ENCODE data around the gene ATP6V1C2. TPM values are rescaled to one million over a fixed set of nuclear protein-coding genes. Genes with fewer than 3 reads are reported as not detected.

Gene ATP6V1C2
- total and polyA plus RNA-seq, 2 donors: 0.57 to 10.6 TPM

DNA sequence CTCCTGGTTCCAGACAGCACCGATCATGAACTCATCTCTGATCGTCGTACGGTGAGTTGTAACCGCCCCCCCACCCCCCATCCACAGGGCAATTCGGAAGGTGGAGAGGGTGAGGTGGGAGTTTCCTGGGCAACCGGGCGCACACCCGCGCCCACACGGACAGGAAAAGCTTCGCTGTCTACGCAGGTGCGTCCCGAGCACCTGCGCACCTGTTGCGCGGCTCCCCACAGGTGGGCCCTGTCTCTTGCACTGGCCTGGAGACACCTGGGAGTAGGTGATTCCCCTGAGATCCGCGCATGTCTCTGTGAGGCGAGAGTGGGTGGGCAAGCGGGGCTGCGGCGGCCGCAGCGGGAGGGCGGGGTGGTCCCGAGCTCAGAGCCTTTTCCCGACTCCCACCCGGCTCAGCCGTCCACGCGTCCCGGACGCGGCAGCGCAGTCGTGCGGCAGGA, 459 bp upstream of the ATP6V1C2 start:
- Histone ChIP-seq H3K4me1 (ENCODE audit: control insufficient read depth in 2 of 2, insufficient read depth in 2 of 2, low read length in 2 of 2) (peaks cover 0 to 2% of the 10 kb centered on the region in 2 donors), H3K9me3 (ENCODE audit: control insufficient read depth in 2 of 2, insufficient read depth in 1 of 2, low read length in 1 of 2) (peaks cover 2 to 4% of the 10 kb centered on the region in 2 donors), H3K27me3 (ENCODE audit: control insufficient read depth in 2 of 2, insufficient read depth in 1 of 2, low read length in 1 of 2) (peaks cover 33 to 83% of the 10 kb centered on the region in 2 donors), H3K4me3 (ENCODE audit: low read length in 2 of 2) (peak overlapping the region in 1 of 2 donors; percentile 27), H3K36me3 (ENCODE audit: control insufficient read depth in 2 of 2, insufficient read depth in 2 of 2, low read length in 1 of 2) (no peaks in the 10 kb centered on the region), H3K27ac (ENCODE audit: low read depth in 1 of 2, low read length in 1 of 2) (no peak overlapping the region)
- 9% methylated on average over 39 of the region's 39 CpGs for WGBS
- DNase-seq (ENCODE audit: low read depth in 6 of 9, low spot score in 9 of 9): no peak

DNA sequence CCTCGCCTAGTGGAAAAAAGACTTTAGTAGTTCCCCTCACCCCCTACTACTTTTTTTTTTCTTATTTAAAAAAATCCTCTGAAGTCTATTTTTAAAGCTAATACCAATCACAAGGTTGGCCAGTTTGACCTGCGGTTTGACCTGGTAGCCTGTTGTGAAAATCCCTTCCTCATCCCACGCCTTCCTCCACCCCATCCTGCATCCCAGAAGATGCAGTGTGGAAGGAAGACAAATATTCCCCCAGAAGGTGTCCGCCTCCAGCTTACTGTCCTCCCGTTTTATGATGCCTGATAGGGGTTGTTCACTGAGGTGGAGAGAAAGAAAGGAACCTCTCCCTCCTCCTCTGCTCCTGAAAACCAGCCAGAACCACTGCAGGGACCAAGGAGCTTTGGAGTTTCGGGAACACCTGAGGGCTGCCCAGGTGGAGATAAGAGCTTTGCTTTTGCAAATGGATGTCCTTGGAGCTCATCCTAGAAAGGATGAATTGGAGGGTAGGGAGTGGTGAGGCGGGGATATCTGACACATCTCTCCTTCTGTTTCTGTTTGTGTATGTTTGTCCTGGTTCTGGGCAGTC, 909 bp downstream of the ATP6V1C2 start:
- H3K36me3 ChIP-seq (ENCODE audit: control insufficient read depth in 2 of 2, insufficient read depth in 2 of 2, low read length in 1 of 2): no peaks in the 10 kb centered on the region
- peaks cover 2 to 4% of the 10 kb centered on the region in 2 donors for H3K9me3 ChIP-seq (ENCODE audit: control insufficient read depth in 2 of 2, insufficient read depth in 1 of 2, low read length in 1 of 2)
- H3K4me3 ChIP-seq (ENCODE audit: low read length in 2 of 2): no peak overlapping the region
- H3K27ac ChIP-seq (ENCODE audit: low read depth in 1 of 2, low read length in 1 of 2): no peak overlapping the region
- DNase-seq (ENCODE audit: low read depth in 6 of 9, low spot score in 9 of 9): no peak
- WGBS: 29% methylated on average over 7 of the region's 7 CpGs
- H3K27me3 ChIP-seq (ENCODE audit: control insufficient read depth in 2 of 2, insufficient read depth in 1 of 2, low read length in 1 of 2): peaks cover 33 to 84% of the 10 kb centered on the region in 2 donors
- H3K4me1 ChIP-seq (ENCODE audit: control insufficient read depth in 2 of 2, insufficient read depth in 2 of 2, low read length in 2 of 2): peaks cover 0 to 2% of the 10 kb centered on the region in 2 donors

DNA sequence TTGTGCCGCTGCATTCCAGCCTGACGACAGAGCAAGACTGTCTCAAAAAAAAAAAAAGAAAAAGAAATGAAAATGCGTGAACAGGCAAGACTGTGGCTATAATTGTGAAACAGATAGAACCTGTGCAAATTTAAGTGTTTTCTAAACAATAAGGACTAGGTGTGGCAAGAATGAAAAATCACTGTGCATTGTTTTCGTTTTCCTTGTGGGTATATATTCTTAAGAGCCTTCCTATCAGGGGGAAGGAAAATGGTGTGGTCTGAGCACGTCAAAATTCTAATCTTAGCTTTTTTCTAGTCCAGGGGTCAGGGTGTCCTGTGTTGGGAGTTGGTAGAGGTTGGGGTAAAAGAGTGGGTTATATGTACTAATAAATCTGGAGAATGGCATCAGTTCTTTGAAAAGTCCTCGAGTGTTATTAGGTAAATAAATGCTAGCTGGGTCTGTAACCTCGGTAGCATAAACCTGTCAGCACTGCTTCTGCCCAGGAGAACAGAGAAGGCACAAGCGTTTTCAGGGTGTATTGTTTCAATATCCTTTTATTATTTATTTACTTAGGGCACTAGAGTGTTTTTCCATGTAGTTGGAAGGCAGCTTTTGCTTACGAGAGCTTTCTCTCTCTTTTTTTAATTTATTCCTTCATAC, 11.6 kb downstream of the ATP6V1C2 start:
- WGBS: 65% methylated on average over 9 of the region's 9 CpGs
- Histone ChIP-seq H3K36me3 (ENCODE audit: control insufficient read depth in 2 of 2, insufficient read depth in 2 of 2, low read length in 1 of 2) (no peaks in the 10 kb centered on the region), H3K27ac (ENCODE audit: low read depth in 1 of 2, low read length in 1 of 2) (no peak overlapping the region), H3K27me3 (ENCODE audit: control insufficient read depth in 2 of 2, insufficient read depth in 1 of 2, low read length in 1 of 2) (peaks cover 0 to 12% of the 10 kb centered on the region in 2 donors), H3K4me1 (ENCODE audit: control insufficient read depth in 2 of 2, insufficient read depth in 2 of 2, low read length in 2 of 2) (no peaks in the 10 kb centered on the region), H3K9me3 (ENCODE audit: control insufficient read depth in 2 of 2, insufficient read depth in 1 of 2, low read length in 1 of 2) (no peaks in the 10 kb centered on the region), H3K4me3 (ENCODE audit: low read length in 2 of 2) (no peak overlapping the region)
- no peak for DNase-seq (ENCODE audit: low read depth in 6 of 9, low spot score in 9 of 9)

DNA sequence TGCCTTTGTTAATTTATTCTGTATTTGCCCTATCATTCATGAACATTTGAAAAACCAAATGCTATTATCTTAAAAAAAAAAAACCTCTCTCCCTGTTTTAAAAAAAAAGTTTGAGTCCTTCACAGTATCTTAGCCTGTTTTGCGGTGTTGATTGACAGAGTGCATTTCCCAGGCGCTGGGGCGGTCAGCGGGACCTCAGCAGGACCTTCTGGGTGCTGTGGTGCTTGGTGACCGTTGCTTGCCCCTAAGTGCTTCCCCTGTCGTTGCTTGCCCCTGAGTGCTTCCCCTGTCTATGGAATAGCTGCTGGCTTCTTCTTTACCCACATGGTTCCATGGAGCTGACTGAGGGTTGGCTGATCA, 12.1 kb downstream of the ATP6V1C2 start:
- no peak overlapping the region for H3K4me3 ChIP-seq (ENCODE audit: low read length in 2 of 2)
- WGBS: 69% methylated on average over 6 of the region's 6 CpGs
- no peaks in the 10 kb centered on the region for H3K4me1 ChIP-seq (ENCODE audit: control insufficient read depth in 2 of 2, insufficient read depth in 2 of 2, low read length in 2 of 2)
- H3K9me3 ChIP-seq (ENCODE audit: control insufficient read depth in 2 of 2, insufficient read depth in 1 of 2, low read length in 1 of 2): no peaks in the 10 kb centered on the region
- no peak for DNase-seq (ENCODE audit: low read depth in 6 of 9, low spot score in 9 of 9)
- H3K36me3 ChIP-seq (ENCODE audit: control insufficient read depth in 2 of 2, insufficient read depth in 2 of 2, low read length in 1 of 2): no peaks in the 10 kb centered on the region
- H3K27ac ChIP-seq (ENCODE audit: low read depth in 1 of 2, low read length in 1 of 2): no peak overlapping the region
- peaks cover 0 to 12% of the 10 kb centered on the region in 2 donors for H3K27me3 ChIP-seq (ENCODE audit: control insufficient read depth in 2 of 2, insufficient read depth in 1 of 2, low read length in 1 of 2)

DNA sequence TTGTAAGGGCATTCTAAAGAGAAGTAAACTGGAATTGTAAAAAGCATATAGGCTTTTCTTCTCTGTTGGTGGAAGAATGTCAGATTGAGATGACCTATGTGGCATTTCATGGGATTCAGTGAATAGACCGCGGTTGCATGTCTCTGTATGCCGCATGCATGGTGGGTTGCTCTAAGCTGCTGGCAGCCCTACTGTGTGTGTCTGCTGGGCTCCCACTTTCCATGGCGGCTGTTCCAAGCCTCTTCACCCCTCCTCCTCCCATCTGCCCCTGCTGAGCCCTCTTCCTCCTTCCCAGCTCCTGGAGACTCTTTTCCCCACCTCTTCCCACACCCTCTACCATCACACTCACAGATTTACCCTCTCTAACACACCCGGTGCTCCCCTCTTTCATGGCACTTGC, 12.6 kb downstream of the ATP6V1C2 start:
- Histone ChIP-seq H3K4me3 (ENCODE audit: low read length in 2 of 2) (no peak overlapping the region), H3K27ac (ENCODE audit: low read depth in 1 of 2, low read length in 1 of 2) (no peak overlapping the region), H3K4me1 (ENCODE audit: control insufficient read depth in 2 of 2, insufficient read depth in 2 of 2, low read length in 2 of 2) (no peaks in the 10 kb centered on the region), H3K36me3 (ENCODE audit: control insufficient read depth in 2 of 2, insufficient read depth in 2 of 2, low read length in 1 of 2) (no peaks in the 10 kb centered on the region), H3K9me3 (ENCODE audit: control insufficient read depth in 2 of 2, insufficient read depth in 1 of 2, low read length in 1 of 2) (no peaks in the 10 kb centered on the region), H3K27me3 (ENCODE audit: control insufficient read depth in 2 of 2, insufficient read depth in 1 of 2, low read length in 1 of 2) (peaks cover 0 to 12% of the 10 kb centered on the region in 2 donors)
- 98% methylated on average over 5 of the region's 5 CpGs for WGBS
- DNase-seq (ENCODE audit: low read depth in 6 of 9, low spot score in 9 of 9): no peak

DNA sequence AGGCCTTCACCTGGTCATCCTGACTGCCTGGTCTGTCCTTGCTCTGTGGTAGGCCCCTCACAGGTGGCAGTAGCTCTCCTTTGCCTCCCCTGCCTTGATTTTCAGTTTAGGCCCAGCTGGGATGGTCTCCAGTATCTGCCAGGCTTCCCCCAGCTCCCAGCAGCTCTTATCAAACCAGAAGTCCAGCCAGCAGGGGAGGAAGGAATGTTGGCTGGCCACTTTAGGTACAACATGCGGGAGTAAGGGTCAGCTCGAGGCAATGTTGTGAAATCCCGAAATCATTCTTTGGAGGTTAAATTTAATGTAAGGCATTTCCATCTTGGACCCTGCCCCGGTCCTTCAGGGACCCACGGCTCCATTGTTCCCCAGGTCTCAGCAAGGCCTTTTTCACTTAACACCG, 16.8 kb downstream of the ATP6V1C2 start:
- Histone ChIP-seq H3K36me3 (ENCODE audit: control insufficient read depth in 2 of 2, insufficient read depth in 2 of 2, low read length in 1 of 2) (no peaks in the 10 kb centered on the region), H3K4me1 (ENCODE audit: control insufficient read depth in 2 of 2, insufficient read depth in 2 of 2, low read length in 2 of 2) (no peaks in the 10 kb centered on the region), H3K9me3 (ENCODE audit: control insufficient read depth in 2 of 2, insufficient read depth in 1 of 2, low read length in 1 of 2) (no peaks in the 10 kb centered on the region), H3K27me3 (ENCODE audit: control insufficient read depth in 2 of 2, insufficient read depth in 1 of 2, low read length in 1 of 2) (peaks cover 0 to 12% of the 10 kb centered on the region in 2 donors), H3K4me3 (ENCODE audit: low read length in 2 of 2) (no peak overlapping the region), H3K27ac (ENCODE audit: low read depth in 1 of 2, low read length in 1 of 2) (no peak overlapping the region)
- WGBS: 99% methylated on average over 6 of the region's 6 CpGs
- DNase-seq (ENCODE audit: low read depth in 6 of 9, low spot score in 9 of 9): no peak

DNA sequence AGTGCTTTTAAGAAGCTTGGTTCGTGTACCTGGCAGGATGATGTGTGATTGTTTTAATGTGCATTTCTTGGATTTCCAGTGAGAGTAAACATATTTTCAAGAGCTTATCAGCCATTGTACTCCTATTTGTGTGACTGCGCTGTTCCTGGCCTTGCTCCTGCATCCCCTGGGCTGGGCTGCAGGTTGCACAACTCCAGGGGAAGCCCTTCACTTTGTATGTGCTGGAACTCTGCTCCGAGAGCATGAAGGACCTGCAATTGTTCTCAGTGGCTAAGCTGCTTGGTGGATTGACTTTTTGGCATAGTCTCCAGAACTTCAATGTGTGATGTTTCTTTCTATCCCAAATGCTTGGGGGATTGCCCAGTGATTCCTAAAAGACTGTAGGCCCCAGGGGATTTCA, 18.8 kb downstream of the ATP6V1C2 start:
- no peaks in the 10 kb centered on the region for H3K4me1 ChIP-seq (ENCODE audit: control insufficient read depth in 2 of 2, insufficient read depth in 2 of 2, low read length in 2 of 2)
- H3K9me3 ChIP-seq (ENCODE audit: control insufficient read depth in 2 of 2, insufficient read depth in 1 of 2, low read length in 1 of 2): no peaks in the 10 kb centered on the region
- H3K36me3 ChIP-seq (ENCODE audit: control insufficient read depth in 2 of 2, insufficient read depth in 2 of 2, low read length in 1 of 2): no peaks in the 10 kb centered on the region
- H3K4me3 ChIP-seq (ENCODE audit: low read length in 2 of 2): no peak overlapping the region
- 92% methylated on average over 3 of the region's 3 CpGs for WGBS
- H3K27me3 ChIP-seq (ENCODE audit: control insufficient read depth in 2 of 2, insufficient read depth in 1 of 2, low read length in 1 of 2): peaks cover 0 to 2% of the 10 kb centered on the region in 2 donors
- no peak overlapping the region for H3K27ac ChIP-seq (ENCODE audit: low read depth in 1 of 2, low read length in 1 of 2)
- no peak for DNase-seq (ENCODE audit: low read depth in 6 of 9, low spot score in 9 of 9)

DNA sequence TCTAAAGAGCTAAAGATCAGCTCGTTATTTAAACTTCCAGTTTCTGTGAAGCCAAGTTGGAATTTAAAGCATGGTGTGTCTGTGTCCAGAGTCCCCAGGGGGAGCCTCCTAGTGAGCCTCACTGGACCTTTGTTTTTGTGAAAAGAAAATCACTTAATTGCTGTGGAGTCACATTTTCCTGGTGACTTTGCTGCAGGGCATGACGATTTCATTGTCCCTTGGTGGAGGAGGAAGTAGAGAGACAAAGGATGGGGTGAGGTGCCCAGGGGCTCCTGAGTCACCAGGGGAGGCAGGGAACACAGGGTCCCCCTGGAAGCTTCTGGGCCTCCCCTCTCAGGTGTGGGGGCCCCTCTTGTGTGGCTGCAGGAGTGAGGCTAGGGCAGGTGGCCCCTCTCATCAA, 19.7 kb downstream of the ATP6V1C2 start:
- Histone ChIP-seq H3K27ac (ENCODE audit: low read depth in 1 of 2, low read length in 1 of 2) (no peak overlapping the region), H3K4me1 (ENCODE audit: control insufficient read depth in 2 of 2, insufficient read depth in 2 of 2, low read length in 2 of 2) (no peaks in the 10 kb centered on the region), H3K36me3 (ENCODE audit: control insufficient read depth in 2 of 2, insufficient read depth in 2 of 2, low read length in 1 of 2) (no peaks in the 10 kb centered on the region), H3K4me3 (ENCODE audit: low read length in 2 of 2) (no peak overlapping the region), H3K9me3 (ENCODE audit: control insufficient read depth in 2 of 2, insufficient read depth in 1 of 2, low read length in 1 of 2) (no peaks in the 10 kb centered on the region), H3K27me3 (ENCODE audit: control insufficient read depth in 2 of 2, insufficient read depth in 1 of 2, low read length in 1 of 2) (no peaks in the 10 kb centered on the region)
- no peak for DNase-seq (ENCODE audit: low read depth in 6 of 9, low spot score in 9 of 9)
- 62% methylated on average over 2 of the region's 2 CpGs for WGBS

DNA sequence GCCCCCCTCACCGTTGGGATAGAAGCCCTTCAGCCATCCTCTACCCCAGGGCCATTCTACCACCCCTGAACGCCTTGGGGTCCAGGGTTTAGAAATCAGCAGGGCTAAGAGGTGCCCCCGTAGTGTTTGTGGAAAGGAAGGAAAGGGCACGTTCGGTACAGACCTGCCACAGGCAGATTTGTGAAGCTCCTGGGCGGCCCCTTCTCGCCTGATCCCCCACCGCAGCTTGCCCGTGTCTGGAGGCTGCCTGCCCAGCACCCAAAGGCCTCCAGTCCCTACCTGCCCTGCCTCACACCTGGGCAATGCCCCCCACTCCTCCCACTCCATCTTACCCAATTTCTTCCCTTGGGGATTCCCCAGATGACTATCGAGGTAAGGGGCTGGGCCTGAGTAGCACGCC, 21.2 kb downstream of the ATP6V1C2 start:
- DNase-seq (ENCODE audit: low read depth in 6 of 9, low spot score in 9 of 9): no peak
- WGBS: 93% methylated on average over 11 of the region's 11 CpGs
- Histone ChIP-seq H3K9me3 (ENCODE audit: control insufficient read depth in 2 of 2, insufficient read depth in 1 of 2, low read length in 1 of 2) (no peaks in the 10 kb centered on the region), H3K4me3 (ENCODE audit: low read length in 2 of 2) (no peak overlapping the region), H3K36me3 (ENCODE audit: control insufficient read depth in 2 of 2, insufficient read depth in 2 of 2, low read length in 1 of 2) (no peaks in the 10 kb centered on the region), H3K27ac (ENCODE audit: low read depth in 1 of 2, low read length in 1 of 2) (no peak overlapping the region), H3K27me3 (ENCODE audit: control insufficient read depth in 2 of 2, insufficient read depth in 1 of 2, low read length in 1 of 2) (no peaks in the 10 kb centered on the region), H3K4me1 (ENCODE audit: control insufficient read depth in 2 of 2, insufficient read depth in 2 of 2, low read length in 2 of 2) (no peaks in the 10 kb centered on the region)
